Mesenchymal stem cell (in vitro differentiated cells and primary cell): Measurements from ENCODE around the gene SMARCA4.

Experiments
- DNase-seq: peaks from one replicate; pipeline ENCODE4 v3.0.0-alpha.2; 2013
- H2AFZ ChIP-seq: one replicate; pipeline ENCODE4 v1.6.1; 2013; ENCODE audit warnings: low read depth, mild to moderate bottlenecking, control low read depth, inconsistent platforms, low read length, moderate library complexity
- H2AK5ac ChIP-seq: 2 replicates; pipeline ENCODE4 v1.6.1; 2013; ENCODE audit warnings: low read length, moderate library complexity, mild to moderate bottlenecking, inconsistent platforms; ENCODE audit not compliant: severe bottlenecking
- H2BK120ac ChIP-seq: one replicate; pipeline ENCODE4 v1.6.1; 2013; ENCODE audit warnings: low read depth, mild to moderate bottlenecking, inconsistent platforms, low read length, moderate library complexity
- H2BK12ac ChIP-seq, 2 experiments: one replicate each; pipeline ENCODE4 v1.6.1; 2013; ENCODE audit warnings: inconsistent platforms in 2 of 2, low read length in 2 of 2, mild to moderate bottlenecking in 2 of 2, moderate library complexity in 2 of 2, control low read depth in 1 of 2
- H2BK15ac ChIP-seq: one replicate; pipeline ENCODE4 v1.6.1; 2013; ENCODE audit warnings: mild to moderate bottlenecking, low read depth, inconsistent platforms; ENCODE audit not compliant: poor library complexity, severe bottlenecking
- H2BK5ac ChIP-seq: 2 replicates; pipeline ENCODE4 v1.6.1; 2013; ENCODE audit warnings: low read depth, mild to moderate bottlenecking, low read length, control low read depth, inconsistent platforms; ENCODE audit not compliant: poor library complexity, severe bottlenecking
- H3K14ac ChIP-seq, 2 experiments: one replicate each; pipeline ENCODE4 v1.6.1; 2013; ENCODE audit warnings: inconsistent platforms in 2 of 2, low read length in 2 of 2, control low read depth in 1 of 2, mild to moderate bottlenecking in 1 of 2, moderate library complexity in 1 of 2
- H3K18ac ChIP-seq, 2 experiments: one replicate each; pipeline ENCODE4 v1.6.1; 2013; ENCODE audit warnings: inconsistent platforms in 2 of 2, low read length in 2 of 2, control low read depth in 1 of 2, low read depth in 1 of 2, mild to moderate bottlenecking in 1 of 2
- H3K23ac ChIP-seq, 2 experiments: one replicate each; pipeline ENCODE4 v1.6.1; 2013; ENCODE audit warnings: inconsistent platforms in 2 of 2, low read length in 2 of 2, mild to moderate bottlenecking in 2 of 2, moderate library complexity in 2 of 2, control low read depth in 1 of 2
- H3K27ac ChIP-seq: 2 replicates; pipeline ENCODE4 v1.5.1; 2013; ENCODE audit warnings: mild to moderate bottlenecking, moderate library complexity, low read length, control low read depth, inconsistent platforms; ENCODE audit not compliant: poor library complexity, severe bottlenecking
- H3K27me3 ChIP-seq, 2 experiments: 2 replicates each; pipeline versions ENCODE4 v1.6.1 to v1.7.0; 2013; ENCODE audit warnings: low read length in 2 of 2, mild to moderate bottlenecking in 2 of 2, moderate library complexity in 2 of 2, control low read depth in 1 of 2, inconsistent platforms in 1 of 2; ENCODE audit not compliant: control insufficient read depth in 1 of 2, insufficient read depth in 1 of 2
- H3K36me3 ChIP-seq, 2 experiments: 2 replicates each; pipeline versions ENCODE4 v1.6.1 to v1.7.0; 2013; ENCODE audit warnings: low read length in 2 of 2, control low read depth in 1 of 2, inconsistent platforms in 1 of 2, low read depth in 1 of 2, mild to moderate bottlenecking in 1 of 2; ENCODE audit not compliant: insufficient read depth in 2 of 2, control insufficient read depth in 1 of 2
- H3K4ac ChIP-seq, 2 experiments: one replicate each; pipeline ENCODE4 v1.6.1; 2013; ENCODE audit warnings: inconsistent platforms in 2 of 2, low read length in 2 of 2, mild to moderate bottlenecking in 2 of 2, moderate library complexity in 2 of 2, control low read depth in 1 of 2, low read depth in 1 of 2
- H3K4me1 ChIP-seq: 2 replicates; pipeline ENCODE4 v1.6.1; 2013; ENCODE audit warnings: low read depth, low read length, control low read depth; ENCODE audit not compliant: control insufficient read depth, insufficient read depth
- H3K4me2 ChIP-seq: 2 replicates; pipeline ENCODE4 v1.6.1; 2013; ENCODE audit warnings: low read length, mild to moderate bottlenecking, inconsistent platforms; ENCODE audit not compliant: poor library complexity, severe bottlenecking
- H3K4me3 ChIP-seq, 2 experiments: 2 replicates each; pipeline versions ENCODE4 v1.5.1 to v1.7.0; 2013; ENCODE audit warnings: low read length in 2 of 2, mild to moderate bottlenecking in 2 of 2, control low read depth in 1 of 2, low read depth in 1 of 2; ENCODE audit not compliant: insufficient read depth in 1 of 2
- H3K79me1 ChIP-seq: replicated peaks from 2 replicates; pipeline ENCODE4 v1.6.1; 2013; ENCODE audit warnings: mild to moderate bottlenecking, control low read depth, low read length, inconsistent platforms; ENCODE audit not compliant: poor library complexity, severe bottlenecking
- H3K9ac ChIP-seq: 2 replicates; pipeline ENCODE4 v1.7.0; 2013; ENCODE audit warnings: mild to moderate bottlenecking, low read length, moderate library complexity
- H3K9me3 ChIP-seq: 2 replicates; pipeline ENCODE4 v1.7.0; 2013; ENCODE audit warnings: mild to moderate bottlenecking, low read length; ENCODE audit not compliant: control insufficient read depth
- H4K8ac ChIP-seq: one replicate; pipeline ENCODE4 v1.6.1; 2013; ENCODE audit warnings: inconsistent platforms, mild to moderate bottlenecking, low read length, moderate library complexity
- H4K91ac ChIP-seq: one replicate; pipeline ENCODE4 v1.6.1; 2013; ENCODE audit warnings: mild to moderate bottlenecking, low read length, inconsistent platforms
- WGBS: methylation state at CpG from one replicate; pipeline ENCODE4 v1.1.7; 2013; ENCODE audit warnings: mixed read lengths; 5-methylcytosine and 5-hydroxymethylcytosine counted together

SMARCA4 gene

GRCh38 chr19:10986301-10987127 is 25.7 kb downstream of the SMARCA4 start:
- Histone ChIP-seq H2AFZ (no peak overlapping the region), H2BK12ac (no peak overlapping the region), H2BK15ac (no peak overlapping the region), H2BK5ac (no peak overlapping the region), H3K23ac (no peak overlapping the region), H3K9me3 (no peaks in the 10 kb centered on the region), H3K4me2 (no peak overlapping the region), H4K8ac (no peak overlapping the region), H2AK5ac (no peak overlapping the region), H3K14ac (no peak overlapping the region), H3K79me1 (peaks cover 61% of the 10 kb centered on the region), H3K27ac (no peak overlapping the region), H3K9ac (no peak overlapping the region), H3K4me3 (no peak overlapping the region), H3K18ac (no peak overlapping the region), H3K27me3 (no peaks in the 10 kb centered on the region), H3K36me3 (peaks cover 77 to 82% of the 10 kb centered on the region in 2 experiments), H3K4ac (no peak overlapping the region), H3K4me1 (peaks cover 4% of the 10 kb centered on the region), H4K91ac (no peak overlapping the region), H2BK120ac (no peak overlapping the region)
- no peak for DNase-seq
- 96% methylated on average over 32 of the region's 32 CpGs for WGBS

- Histone ChIP-seq H3K79me1 (peaks cover 64% of the 10 kb centered on the region), H3K4me3 (no peak overlapping the region), H3K9me3 (no peaks in the 10 kb centered on the region)
Measured at GRCh38 chr19:10987571-10988297, 26.9 kb downstream of the SMARCA4 start.

GRCh38 chr19:10988380-10988779 is 27.6 kb downstream of the SMARCA4 start:
- Histone ChIP-seq H4K91ac (no peak overlapping the region), H3K14ac (no peak overlapping the region), H3K4me1 (no peaks in the 10 kb centered on the region), H3K9ac (no peak overlapping the region), H3K4me2 (no peak overlapping the region), H3K18ac (no peak overlapping the region), H3K27ac (no peak overlapping the region), H3K4me3 (no peak overlapping the region), H4K8ac (no peak overlapping the region), H3K36me3 (peaks cover 85 to 86% of the 10 kb centered on the region in 2 experiments), H2BK120ac (no peak overlapping the region), H3K27me3 (no peaks in the 10 kb centered on the region), H3K9me3 (no peaks in the 10 kb centered on the region), H3K79me1 (peaks cover 66% of the 10 kb centered on the region), H2BK12ac (no peak overlapping the region), H3K4ac (no peak overlapping the region), H2AFZ (no peak overlapping the region), H2BK5ac (no peak overlapping the region), H3K23ac (no peak overlapping the region), H2AK5ac (no peak overlapping the region), H2BK15ac (no peak overlapping the region)
- DNase-seq: no peak
- WGBS: 98% methylated on average over 2 of the region's 2 CpGs

More at GRCh38 chr19:10987571-10988297, 26.9 kb downstream of the SMARCA4 start:
- Histone ChIP-seq H4K8ac (no peak overlapping the region), H2BK120ac (no peak overlapping the region), H2BK12ac (no peak overlapping the region), H3K4ac (no peak overlapping the region), H3K18ac (no peak overlapping the region), H3K9ac (no peak overlapping the region), H2AK5ac (no peak overlapping the region), H3K14ac (no peak overlapping the region), H2BK5ac (no peak overlapping the region), H3K27ac (no peak overlapping the region), H3K27me3 (no peaks in the 10 kb centered on the region), H2BK15ac (no peak overlapping the region), H3K36me3 (peaks cover 81 to 85% of the 10 kb centered on the region in 2 experiments), H3K4me2 (no peak overlapping the region), H4K91ac (no peak overlapping the region), H3K23ac (no peak overlapping the region), H2AFZ (no peak overlapping the region), H3K4me1 (no peaks in the 10 kb centered on the region)
- WGBS: 98% methylated on average over 32 of the region's 32 CpGs
- no peak for DNase-seq

- H3K36me3 ChIP-seq: peaks cover 83 to 85% of the 10 kb centered on the region in 2 experiments
- H2BK12ac ChIP-seq: no peak overlapping the region
- H3K9me3 ChIP-seq: no peaks in the 10 kb centered on the region
- no peak overlapping the region for H2BK120ac ChIP-seq
- no peak overlapping the region for H3K9ac ChIP-seq
- H2BK15ac ChIP-seq: no peak overlapping the region
- no peak overlapping the region for H2AFZ ChIP-seq
- no peak overlapping the region for H2AK5ac ChIP-seq
- DNase-seq: no peak
- WGBS: 93% methylated on average over 12 of the region's 12 CpGs
- H3K79me1 ChIP-seq: peaks cover 65% of the 10 kb centered on the region
- H4K91ac ChIP-seq: no peak overlapping the region
- no peaks in the 10 kb centered on the region for H3K4me1 ChIP-seq
- no peak overlapping the region for H3K4me2 ChIP-seq
- no peak overlapping the region for H3K4me3 ChIP-seq
- H3K23ac ChIP-seq: no peak overlapping the region
- H3K4ac ChIP-seq: no peak overlapping the region
- no peak overlapping the region for H3K14ac ChIP-seq
- no peak overlapping the region for H3K18ac ChIP-seq
- no peaks in the 10 kb centered on the region for H3K27me3 ChIP-seq
- no peak overlapping the region for H4K8ac ChIP-seq
- no peak overlapping the region for H3K27ac ChIP-seq
- no peak overlapping the region for H2BK5ac ChIP-seq
Measured at GRCh38 chr19:10988921-10989320, 28.1 kb downstream of the SMARCA4 start.
